Activated CD4-positive, alpha-beta T cell treated with anti-CD3 and anti-CD28 coated beads, Interleukin-2, amount 50 U/mL, for 4 hours (primary cell): ENCODE results near the gene HES2.
A peak's percentile ranks its signal among the peaks of the same experiment; 100 is the strongest.
"Not testable (repeated sequence)": the region's sequence is repeated elsewhere in the genome, so short reads cannot be mapped to it uniquely, and the experiment has no call there.

Source experiments
- DNase-seq, 2 experiments: peaks; one replicate each; pipeline ENCODE4 v3.0.0-alpha.2; 2020

Gene HES2

GRCh38 chr1:6435129-6435528 lies 15.4 kb upstream of the HES2 start:
- DNase-seq, result no peak

- no peak for DNase-seq
Observed at GRCh38 chr1:6434186-6434585, 14.5 kb upstream of the HES2 start.

- DNase-seq, result not testable (repeated sequence)
Observed at GRCh38 chr1:6431645-6432579, 12.2 kb upstream of the HES2 start.

GRCh38 chr1:6429660-6430411 lies 10.1 kb upstream of the HES2 start:
- DNase-seq, result not testable (repeated sequence)

- not testable (repeated sequence) for DNase-seq
Observed at GRCh38 chr1:6428453-6428852, 8.7 kb upstream of the HES2 start.

- no peak for DNase-seq
Observed at GRCh38 chr1:6427441-6428390, 8.0 kb upstream of the HES2 start.

- DNase-seq, result no peak
Observed at GRCh38 chr1:6426972-6427350, 7.2 kb upstream of the HES2 start.

GRCh38 chr1:6426277-6426971 lies 6.7 kb upstream of the HES2 start:
- DNase-seq, result no peak

- DNase-seq, result no peak
Observed at GRCh38 chr1:6425658-6426057, 5.9 kb upstream of the HES2 start.

GRCh38 chr1:6424619-6425593 lies 5.2 kb upstream of the HES2 start, which contains the start of gene ESPN:
Gene ESPN (plus strand): TSS chr1:6424776. CDS start chr1:6424956, 180 bp downstream.
- no peak for DNase-seq

- no peak for DNase-seq
Observed at GRCh38 chr1:6424000-6424565, 4.4 kb upstream of the HES2 start.

GRCh38 chr1:6423321-6423999 lies 3.7 kb upstream of the HES2 start:
- peak; percentile 70 to 75 for DNase-seq

- DNase-seq, result no peak
Observed at GRCh38 chr1:6421266-6421665, 1.5 kb upstream of the HES2 start.

GRCh38 chr1:6420454-6421042 lies 829 bp upstream of the HES2 start:
- DNase-seq, result no peak

- DNase-seq, result no peak
Observed at GRCh38 chr1:6419397-6419803, 319 bp downstream of the HES2 start.

GRCh38 chr1:6418668-6419396 lies 887 bp downstream of the HES2 start:
- DNase-seq, result no peak

GRCh38 chr1:6417961-6418667 lies 1.6 kb downstream of the HES2 start:
- no peak for DNase-seq

- DNase-seq, result no peak
Observed at GRCh38 chr1:6416906-6417305, 2.8 kb downstream of the HES2 start.
